HEK293 (cell line): ENCODE data around the gene HOXD12.

ENCODE experiments used
- CTCF ChIA-PET: fragments of 350-600 bp; formaldehyde crosslinking; extraction: SDS; loops from one replicate; lab custom pipeline; 2021; ENCODE audit warnings: antibody characterized with exemption; lab: Yijun Ruan, JAX
- POLR2A ChIA-PET: fragments of 300-600 bp; formaldehyde crosslinking; extraction: SDS; loops from one replicate; lab custom pipeline; 2020; ENCODE audit warnings: antibody characterized with exemption, inconsistent platforms; lab: Yijun Ruan, JAX
- H3K27ac ChIP-seq: fragments of 200-500 bp; sonication (Bioruptor generic); 2 replicates; pipeline ENCODE4 v1.5.1; 2014; ENCODE audit warnings: low read depth, low read length, control low read depth, inconsistent platforms; ENCODE audit errors: extremely low read depth
- H3K36me3 ChIP-seq, 2 experiments: fragments of 200-500 bp in 1 of 2; sonication (Bioruptor generic) in 1 of 2; 1 replicate in 1 of 2; 2 replicates in 1 of 2; pipeline ENCODE4 v1.5.1; 2014 to 2017; ENCODE audit warnings: inconsistent platforms in 2 of 2, low read length in 2 of 2; ENCODE audit not compliant: control insufficient read depth in 2 of 2, insufficient read depth in 1 of 2
- H3K4me1 ChIP-seq: fragments of 200-500 bp; sonication (Bioruptor generic); 2 replicates; pipeline ENCODE4 v1.5.1; 2014; ENCODE audit warnings: mild to moderate bottlenecking, low read length, inconsistent platforms; ENCODE audit not compliant: control insufficient read depth, insufficient read depth
- H3K4me3 ChIP-seq: 2 replicates; pipeline ENCODE4 v1.5.1; 2011; ENCODE audit warnings: low read depth, mild to moderate bottlenecking, control low read depth, low read length, moderate library complexity
- H3K9me3 ChIP-seq: fragments of 200-500 bp; sonication (Bioruptor generic); 2 replicates; pipeline ENCODE4 v1.5.1; 2014; ENCODE audit warnings: low read depth, low read length, inconsistent platforms; ENCODE audit not compliant: control insufficient read depth, insufficient read depth
- HOXA7 ChIP-seq: sonication (generic); formaldehyde crosslinking; IDR thresholded peaks from 2 replicates; pipeline ENCODE4 v1.8.1; 2022; ENCODE audit warnings: missing genetic modification reagents, borderline replicate concordance
- HOXC10 ChIP-seq: sonication (generic); formaldehyde crosslinking; IDR thresholded peaks from 2 replicates; pipeline ENCODE4 v1.8.1; 2023; ENCODE audit warnings: mild to moderate bottlenecking, missing genetic modification reagents
- OVOL3 ChIP-seq: fragments of 450-650 bp; formaldehyde crosslinking; IDR thresholded peaks from 2 replicates; pipeline ENCODE4 v1.5.1; 2016; ENCODE audit warnings: missing biosample characterization, missing genetic modification characterization
- SP2 ChIP-seq: fragments of 450-650 bp; formaldehyde crosslinking; IDR thresholded peaks from 2 replicates; pipeline ENCODE4 v1.5.1; 2016; ENCODE audit warnings: missing biosample characterization, missing genetic modification characterization
- TCF7L2 ChIP-seq: IDR thresholded peaks from 2 replicates; pipeline ENCODE4 v1.6.1; 2011; ENCODE audit warnings: low read depth, mild to moderate bottlenecking, inconsistent platforms, low read length, moderate library complexity, borderline replicate concordance
- YY1 ChIP-seq: fragments of 450-650 bp; formaldehyde crosslinking; IDR thresholded peaks from 2 replicates; pipeline ENCODE4 v1.5.1; 2018; ENCODE audit warnings: missing biosample characterization, missing genetic modification characterization
- ZFP69B ChIP-seq: fragments of 450-650 bp; formaldehyde crosslinking; IDR thresholded peaks from 2 replicates; pipeline ENCODE4 v1.5.1; 2016; ENCODE audit warnings: missing biosample characterization, missing genetic modification characterization
- ZNF132 ChIP-seq: fragments of 450-650 bp; formaldehyde crosslinking; IDR thresholded peaks from 2 replicates; pipeline ENCODE4 v1.5.1; 2017; ENCODE audit warnings: missing biosample characterization, missing genetic modification characterization, borderline replicate concordance
- ZNF157 ChIP-seq: fragments of 450-650 bp; formaldehyde crosslinking; IDR thresholded peaks from 2 replicates; pipeline ENCODE4 v1.5.1; 2016; ENCODE audit warnings: missing biosample characterization, missing genetic modification characterization
- ZNF391 ChIP-seq: fragments of 450-650 bp; formaldehyde crosslinking; IDR thresholded peaks from 2 replicates; pipeline ENCODE4 v1.5.1; 2016; ENCODE audit warnings: low read depth, missing biosample characterization, missing genetic modification characterization, borderline replicate concordance
- ZNF423 ChIP-seq: fragments of 450-650 bp; formaldehyde crosslinking; IDR thresholded peaks from 2 replicates; pipeline ENCODE4 v1.5.1; 2016; ENCODE audit warnings: missing biosample characterization, missing genetic modification characterization
- ZNF560 ChIP-seq: fragments of 450-650 bp; formaldehyde crosslinking; IDR thresholded peaks from 2 replicates; pipeline ENCODE4 v1.5.1; 2017; ENCODE audit warnings: missing biosample characterization, missing genetic modification characterization, borderline replicate concordance
- ZNF596 ChIP-seq: fragments of 450-650 bp; IDR thresholded peaks from 2 replicates; pipeline ENCODE4 v1.5.0; 2018; ENCODE audit warnings: missing biosample characterization, mild to moderate bottlenecking, missing genetic modification characterization, moderate library complexity
- ZNF660 ChIP-seq: fragments of 450-650 bp; IDR thresholded peaks from 2 replicates; pipeline ENCODE4 v1.5.1; 2018; ENCODE audit warnings: missing biosample characterization, mild to moderate bottlenecking, missing genetic modification characterization
- ZNF843 ChIP-seq: fragments of 450-650 bp; formaldehyde crosslinking; IDR thresholded peaks from 2 replicates; pipeline ENCODE4 v1.5.1; 2016; ENCODE audit warnings: missing biosample characterization, missing genetic modification characterization
- ZSCAN23 ChIP-seq: fragments of 450-650 bp; formaldehyde crosslinking; IDR thresholded peaks from 2 replicates; pipeline ENCODE4 v1.5.1; 2016; ENCODE audit warnings: missing biosample characterization, missing genetic modification characterization
- TF ChIP-seq, protein P1 (sequence below): fragments of 450-650 bp; formaldehyde crosslinking; IDR thresholded peaks from 2 replicates; pipeline ENCODE4 v1.5.1; 2016; ENCODE audit warnings: missing biosample characterization, missing genetic modification characterization
- TF ChIP-seq, protein P2 (sequence below): fragments of 450-650 bp; formaldehyde crosslinking; IDR thresholded peaks from 2 replicates; pipeline ENCODE4 v1.5.1; 2017; ENCODE audit warnings: missing biosample characterization, missing genetic modification characterization
- TF ChIP-seq, protein P3 (sequence below): fragments of 450-650 bp; formaldehyde crosslinking; IDR thresholded peaks from 2 replicates; pipeline ENCODE4 v1.5.1; 2016; ENCODE audit warnings: missing biosample characterization, missing genetic modification characterization
- TF ChIP-seq, protein P4 (sequence below): fragments of 450-650 bp; formaldehyde crosslinking; IDR thresholded peaks from 2 replicates; pipeline ENCODE4 v1.5.1; 2017; ENCODE audit warnings: missing biosample characterization, missing genetic modification characterization

HOXD12 gene

DNA sequence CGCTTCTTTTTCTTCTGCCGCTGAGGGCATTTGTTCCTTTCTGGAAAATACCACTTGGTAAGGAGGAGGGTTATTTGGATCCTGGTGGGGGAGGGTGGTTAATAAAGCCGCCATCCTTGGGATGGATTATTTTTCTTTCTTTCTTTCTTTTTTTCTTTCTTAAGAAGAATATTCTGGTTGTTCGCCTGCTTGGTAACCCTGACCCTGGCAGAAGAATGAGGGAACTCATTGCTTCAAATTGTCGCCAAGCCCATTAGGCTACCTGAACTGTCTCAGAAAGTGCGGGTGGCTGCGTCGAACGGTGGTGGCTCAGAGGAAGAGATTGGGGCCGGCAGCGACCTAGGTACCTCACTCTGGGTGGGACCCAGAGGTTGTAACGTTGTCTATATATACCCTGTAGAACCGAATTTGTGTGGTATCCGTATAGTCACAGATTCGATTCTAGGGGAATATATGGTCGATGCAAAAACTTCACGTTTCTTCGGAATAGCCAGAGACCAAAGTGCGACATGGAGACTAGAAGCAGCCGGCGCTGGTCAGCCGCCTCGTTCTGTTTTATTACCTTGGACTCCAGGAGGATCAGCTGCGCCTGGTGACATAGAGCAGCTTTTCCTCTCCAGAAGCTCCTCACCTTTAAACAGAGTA is 50.5 kb downstream of the HOXD12 start:
- no peak overlapping the region for H3K27ac ChIP-seq
- ChIA-PET POLR2A (no interaction called here), CTCF (interaction anchor here (2.4 to 3.2 kb wide), 2 partner anchors 9 to 305 kb away, joined by 10 to 16 read pairs; no protein-coding TSS in a partner anchor)
- TF ChIP-seq ZFP69B (tag by site-specific recombination) (no peak), ZNF596 (tag by site-specific recombination) (peak; percentile 74; the same call in 1 of the 2 replicates), YY1 (no peak)
- TF ChIP-seq, protein P1, sequence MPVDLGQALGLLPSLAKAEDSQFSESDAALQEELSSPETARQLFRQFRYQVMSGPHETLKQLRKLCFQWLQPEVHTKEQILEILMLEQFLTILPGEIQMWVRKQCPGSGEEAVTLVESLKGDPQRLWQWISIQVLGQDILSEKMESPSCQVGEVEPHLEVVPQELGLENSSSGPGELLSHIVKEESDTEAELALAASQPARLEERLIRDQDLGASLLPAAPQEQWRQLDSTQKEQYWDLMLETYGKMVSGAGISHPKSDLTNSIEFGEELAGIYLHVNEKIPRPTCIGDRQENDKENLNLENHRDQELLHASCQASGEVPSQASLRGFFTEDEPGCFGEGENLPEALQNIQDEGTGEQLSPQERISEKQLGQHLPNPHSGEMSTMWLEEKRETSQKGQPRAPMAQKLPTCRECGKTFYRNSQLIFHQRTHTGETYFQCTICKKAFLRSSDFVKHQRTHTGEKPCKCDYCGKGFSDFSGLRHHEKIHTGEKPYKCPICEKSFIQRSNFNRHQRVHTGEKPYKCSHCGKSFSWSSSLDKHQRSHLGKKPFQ, result no peak
- TF ChIP-seq, protein P2, sequence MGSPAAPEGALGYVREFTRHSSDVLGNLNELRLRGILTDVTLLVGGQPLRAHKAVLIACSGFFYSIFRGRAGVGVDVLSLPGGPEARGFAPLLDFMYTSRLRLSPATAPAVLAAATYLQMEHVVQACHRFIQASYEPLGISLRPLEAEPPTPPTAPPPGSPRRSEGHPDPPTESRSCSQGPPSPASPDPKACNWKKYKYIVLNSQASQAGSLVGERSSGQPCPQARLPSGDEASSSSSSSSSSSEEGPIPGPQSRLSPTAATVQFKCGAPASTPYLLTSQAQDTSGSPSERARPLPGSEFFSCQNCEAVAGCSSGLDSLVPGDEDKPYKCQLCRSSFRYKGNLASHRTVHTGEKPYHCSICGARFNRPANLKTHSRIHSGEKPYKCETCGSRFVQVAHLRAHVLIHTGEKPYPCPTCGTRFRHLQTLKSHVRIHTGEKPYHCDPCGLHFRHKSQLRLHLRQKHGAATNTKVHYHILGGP (tag by site-specific recombination), result no peak
- TF ChIP-seq, protein P3, sequence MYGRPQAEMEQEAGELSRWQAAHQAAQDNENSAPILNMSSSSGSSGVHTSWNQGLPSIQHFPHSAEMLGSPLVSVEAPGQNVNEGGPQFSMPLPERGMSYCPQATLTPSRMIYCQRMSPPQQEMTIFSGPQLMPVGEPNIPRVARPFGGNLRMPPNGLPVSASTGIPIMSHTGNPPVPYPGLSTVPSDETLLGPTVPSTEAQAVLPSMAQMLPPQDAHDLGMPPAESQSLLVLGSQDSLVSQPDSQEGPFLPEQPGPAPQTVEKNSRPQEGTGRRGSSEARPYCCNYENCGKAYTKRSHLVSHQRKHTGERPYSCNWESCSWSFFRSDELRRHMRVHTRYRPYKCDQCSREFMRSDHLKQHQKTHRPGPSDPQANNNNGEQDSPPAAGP, result no peak
- H3K9me3 ChIP-seq, result no peaks in the 10 kb centered on the region
- H3K4me3 ChIP-seq, result no peak overlapping the region
- peaks cover 0 to 45% of the 10 kb centered on the region in 2 experiments; a peak in 1 of 3 replicates for H3K36me3 ChIP-seq
- peaks cover 23% of the 10 kb centered on the region for H3K4me1 ChIP-seq

DNA sequence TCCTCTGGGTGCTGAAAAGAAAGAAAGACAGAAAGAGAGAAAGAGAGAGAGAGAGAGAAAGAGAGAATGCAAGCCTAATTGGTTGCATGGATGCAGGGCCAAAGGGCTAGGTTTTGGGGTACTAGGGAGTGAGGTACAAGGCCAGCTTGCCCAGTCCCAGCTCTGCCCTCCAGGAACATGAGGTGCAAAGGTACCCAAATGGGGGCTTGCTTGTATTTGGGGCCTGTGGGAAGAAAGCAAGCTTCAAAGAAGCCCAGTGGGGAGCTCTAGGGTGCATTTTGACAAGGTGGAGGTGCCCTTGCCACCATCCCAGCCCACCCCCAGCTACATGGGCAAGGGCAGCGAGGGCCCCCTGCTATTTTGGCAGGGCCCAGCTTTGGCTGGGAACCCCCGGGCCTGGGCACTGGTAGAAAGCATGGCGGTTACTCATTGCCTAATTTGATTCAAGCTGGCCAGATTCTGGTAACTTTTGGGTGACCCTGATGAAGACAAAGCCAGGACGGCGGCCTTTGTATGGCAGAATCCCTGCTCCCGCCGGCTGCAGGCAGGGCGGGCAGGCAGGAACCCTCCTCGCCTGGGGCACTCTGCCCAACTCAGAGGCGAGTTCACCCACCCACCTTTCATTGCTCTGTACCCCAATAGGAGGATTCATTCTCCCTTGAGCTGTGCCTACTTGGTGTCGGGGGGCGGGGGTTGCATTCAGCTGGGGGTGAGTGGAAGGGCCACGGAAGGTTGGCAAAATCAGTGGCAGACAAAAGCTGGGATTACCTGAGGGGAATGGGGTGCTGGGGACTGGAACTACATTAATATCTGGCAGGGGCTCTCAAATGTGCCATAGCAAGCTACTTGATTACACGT is 51.2 kb downstream of the HOXD12 start:
- Histone ChIP-seq H3K9me3 (no peaks in the 10 kb centered on the region), H3K4me3 (no peak overlapping the region), H3K27ac (no peak overlapping the region; the same call in 1 of the 2 replicates), H3K4me1 (peaks cover 20% of the 10 kb centered on the region), H3K36me3 (peaks cover 0 to 46% of the 10 kb centered on the region in 2 experiments; a peak in 1 of 3 replicates)
- ChIA-PET CTCF (interaction anchor here (0.7 to 3.2 kb wide), 4 partner anchors 10 to 979 kb away, joined by 3 to 16 read pairs (median 6); no protein-coding TSS in a partner anchor), POLR2A (interaction anchor here (0.9 to 1.8 kb wide), 3 partner anchors 10 to 15 kb away, joined by 3 to 5 read pairs (median 4); no protein-coding TSS in a partner anchor)
- TF ChIP-seq ZNF132 (tag by site-specific recombination) (no peak), HOXA7 (no peak), ZNF660 (tag by site-specific recombination) (no peak), OVOL3 (tag by site-specific recombination) (no peak), SP2 (no peak), ZNF157 (tag by site-specific recombination) (no peak), ZNF391 (tag by site-specific recombination) (no peak), HOXC10 (no peak), TCF7L2 (no peak), ZSCAN23 (tag by site-specific recombination) (no peak), ZNF423 (tag by site-specific recombination) (no peak), ZNF560 (tag by site-specific recombination) (no peak), ZNF843 (tag by site-specific recombination) (no peak)
- TF ChIP-seq, protein P4, sequence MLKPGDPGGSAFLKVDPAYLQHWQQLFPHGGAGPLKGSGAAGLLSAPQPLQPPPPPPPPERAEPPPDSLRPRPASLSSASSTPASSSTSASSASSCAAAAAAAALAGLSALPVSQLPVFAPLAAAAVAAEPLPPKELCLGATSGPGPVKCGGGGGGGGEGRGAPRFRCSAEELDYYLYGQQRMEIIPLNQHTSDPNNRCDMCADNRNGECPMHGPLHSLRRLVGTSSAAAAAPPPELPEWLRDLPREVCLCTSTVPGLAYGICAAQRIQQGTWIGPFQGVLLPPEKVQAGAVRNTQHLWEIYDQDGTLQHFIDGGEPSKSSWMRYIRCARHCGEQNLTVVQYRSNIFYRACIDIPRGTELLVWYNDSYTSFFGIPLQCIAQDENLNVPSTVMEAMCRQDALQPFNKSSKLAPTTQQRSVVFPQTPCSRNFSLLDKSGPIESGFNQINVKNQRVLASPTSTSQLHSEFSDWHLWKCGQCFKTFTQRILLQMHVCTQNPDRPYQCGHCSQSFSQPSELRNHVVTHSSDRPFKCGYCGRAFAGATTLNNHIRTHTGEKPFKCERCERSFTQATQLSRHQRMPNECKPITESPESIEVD (tag by site-specific recombination), result no peak
